ENCODE data around the gene MVB12B.

Gene MVB12B

DNA sequence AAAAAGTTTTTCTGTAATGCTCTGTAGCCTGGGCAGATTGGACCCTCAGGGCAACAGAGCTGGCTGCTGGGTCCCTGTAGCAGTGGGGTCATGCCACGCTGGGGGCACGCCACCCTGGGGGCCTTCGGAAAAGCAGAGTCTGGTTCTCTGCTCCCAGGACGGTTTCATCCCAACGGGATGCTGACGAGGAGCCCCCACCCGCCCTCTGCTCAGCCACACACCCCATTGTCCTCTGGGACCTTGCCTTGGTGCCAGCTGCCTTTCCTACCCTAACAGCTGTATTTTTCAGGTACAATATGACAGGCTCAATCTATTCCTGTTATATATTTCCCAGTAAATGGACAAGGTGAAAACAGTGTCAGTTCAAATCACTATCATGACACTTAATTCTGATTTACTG, 29.0 kb upstream of the MVB12B start:
- H3K9me3 Mint-ChIP-seq (ENCODE audit: low read depth) = no peaks in the 10 kb centered on the region
- H3K4me1 Mint-ChIP-seq (ENCODE audit: low read depth) = peaks cover 2% of the 10 kb centered on the region
- H3K4me3 Mint-ChIP-seq = no peak overlapping the region
- H3K27me3 Mint-ChIP-seq = no peaks in the 10 kb centered on the region
- no peak overlapping the region for H3K27ac Mint-ChIP-seq
- no peaks in the 10 kb centered on the region for H3K36me3 Mint-ChIP-seq

GRCh38 chr9:126298063-126298801, 28.4 kb upstream of the MVB12B start:
- peaks cover 2% of the 10 kb centered on the region for H3K4me1 Mint-ChIP-seq (ENCODE audit: low read depth)
- no peaks in the 10 kb centered on the region for H3K36me3 Mint-ChIP-seq
- H3K4me3 Mint-ChIP-seq = no peak overlapping the region
- no peak overlapping the region for H3K27ac Mint-ChIP-seq
- H3K9me3 Mint-ChIP-seq (ENCODE audit: low read depth) = no peaks in the 10 kb centered on the region
- H3K27me3 Mint-ChIP-seq = no peaks in the 10 kb centered on the region

DNA sequence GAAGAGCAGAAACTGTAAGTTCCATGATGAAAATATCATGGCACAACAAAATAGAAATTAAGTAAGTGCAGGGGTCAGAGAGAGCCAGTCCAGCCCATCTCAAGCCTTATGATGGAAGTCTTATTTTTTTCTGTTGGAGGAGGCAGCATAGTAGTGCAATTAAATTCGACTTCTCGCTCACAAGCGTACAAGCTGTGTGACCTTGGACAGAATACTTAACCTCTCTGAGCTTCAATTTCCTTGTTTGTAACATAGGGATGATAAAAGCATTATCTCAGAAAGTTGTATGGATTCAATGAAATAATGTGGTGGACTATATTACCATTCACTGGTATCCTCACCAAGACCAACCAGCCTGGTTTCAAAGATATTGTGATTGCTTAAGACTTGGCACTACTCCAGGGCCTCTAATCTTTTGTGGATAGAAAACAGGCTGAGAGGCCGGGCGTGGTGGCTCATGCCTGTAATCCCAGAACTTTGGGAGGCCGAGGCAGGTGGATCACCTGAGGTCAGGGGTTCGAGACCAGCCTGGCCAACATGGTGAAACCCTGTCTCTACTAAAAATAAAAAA, 26.8 kb upstream of the MVB12B start:
- Mint-ChIP-seq H3K36me3 (no peaks in the 10 kb centered on the region), H3K4me1 (ENCODE audit: low read depth) (peaks cover 2% of the 10 kb centered on the region), H3K4me3 (no peak overlapping the region), H3K27me3 (no peaks in the 10 kb centered on the region), H3K27ac (no peak overlapping the region), H3K9me3 (ENCODE audit: low read depth) (no peaks in the 10 kb centered on the region)

DNA sequence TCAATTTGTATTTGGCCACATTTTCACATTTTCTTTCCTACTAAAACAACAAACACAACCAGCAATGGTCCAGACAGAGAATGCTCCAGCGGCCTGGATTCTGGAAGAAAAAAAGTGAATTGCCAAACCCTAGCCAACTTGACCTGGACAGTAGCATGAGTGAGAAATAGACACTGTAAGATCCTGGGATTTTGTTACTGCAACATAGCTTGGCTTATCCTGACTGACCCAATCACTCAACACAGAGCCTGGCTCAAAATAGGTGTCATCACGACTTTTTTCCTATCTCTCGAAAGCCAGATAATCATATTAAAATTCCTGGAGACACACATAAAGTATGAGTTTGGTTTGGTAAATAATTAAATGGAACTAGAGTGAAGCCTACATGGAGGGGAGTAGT, 25.4 kb upstream of the MVB12B start:
- no peaks in the 10 kb centered on the region for H3K9me3 Mint-ChIP-seq (ENCODE audit: low read depth)
- H3K4me3 Mint-ChIP-seq = no peak overlapping the region
- no peaks in the 10 kb centered on the region for H3K27me3 Mint-ChIP-seq
- peaks cover 2% of the 10 kb centered on the region for H3K4me1 Mint-ChIP-seq (ENCODE audit: low read depth)
- no peak overlapping the region for H3K27ac Mint-ChIP-seq
- H3K36me3 Mint-ChIP-seq = no peaks in the 10 kb centered on the region

DNA sequence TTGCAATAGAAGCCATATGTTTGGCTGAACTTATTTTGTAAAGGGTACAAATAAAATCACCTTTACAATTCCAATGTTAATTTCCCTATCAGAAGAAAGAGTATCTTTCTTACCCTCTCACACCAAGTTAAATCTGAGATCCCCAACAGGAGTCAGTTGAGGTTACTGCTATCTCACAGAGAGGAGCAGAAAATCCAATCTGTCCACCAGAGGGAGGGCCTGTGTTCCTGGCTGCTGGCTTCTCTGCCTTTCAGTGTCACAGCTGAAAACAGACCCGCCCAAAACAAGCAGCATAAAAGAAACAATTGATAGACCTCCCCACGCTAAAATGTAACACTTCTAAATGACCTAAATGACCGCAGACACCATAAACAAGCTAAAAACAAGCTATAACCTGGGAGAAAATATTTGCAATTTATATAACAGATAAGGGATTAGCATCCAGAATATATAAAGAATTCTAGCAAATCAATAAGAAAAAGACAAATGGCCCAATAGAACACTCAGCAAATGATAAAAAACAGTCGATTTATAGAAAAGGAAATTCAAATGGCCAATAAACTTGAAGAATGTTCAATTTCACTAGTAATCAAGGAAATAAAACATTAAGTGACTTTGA, 24.5 kb upstream of the MVB12B start:
- H3K9me3 Mint-ChIP-seq (ENCODE audit: low read depth) = no peaks in the 10 kb centered on the region
- no peaks in the 10 kb centered on the region for H3K27me3 Mint-ChIP-seq
- H3K36me3 Mint-ChIP-seq = no peaks in the 10 kb centered on the region
- H3K27ac Mint-ChIP-seq = no peak overlapping the region
- H3K4me3 Mint-ChIP-seq = no peak overlapping the region
- peaks cover 2% of the 10 kb centered on the region for H3K4me1 Mint-ChIP-seq (ENCODE audit: low read depth)

GRCh38 chr9:126302730-126303129, 23.9 kb upstream of the MVB12B start:
- H3K9me3 Mint-ChIP-seq (ENCODE audit: low read depth) = no peaks in the 10 kb centered on the region
- H3K36me3 Mint-ChIP-seq = no peaks in the 10 kb centered on the region
- no peak overlapping the region for H3K27ac Mint-ChIP-seq
- H3K4me1 Mint-ChIP-seq (ENCODE audit: low read depth) = peaks cover 2% of the 10 kb centered on the region
- H3K27me3 Mint-ChIP-seq = no peaks in the 10 kb centered on the region
- H3K4me3 Mint-ChIP-seq = no peak overlapping the region

GRCh38 chr9:126303488-126303887, 23.1 kb upstream of the MVB12B start:
- H3K27me3 Mint-ChIP-seq = no peaks in the 10 kb centered on the region
- no peaks in the 10 kb centered on the region for H3K9me3 Mint-ChIP-seq (ENCODE audit: low read depth)
- no peak overlapping the region for H3K27ac Mint-ChIP-seq
- H3K36me3 Mint-ChIP-seq = no peaks in the 10 kb centered on the region
- peaks cover 2% of the 10 kb centered on the region for H3K4me1 Mint-ChIP-seq (ENCODE audit: low read depth)
- H3K4me3 Mint-ChIP-seq = no peak overlapping the region

DNA sequence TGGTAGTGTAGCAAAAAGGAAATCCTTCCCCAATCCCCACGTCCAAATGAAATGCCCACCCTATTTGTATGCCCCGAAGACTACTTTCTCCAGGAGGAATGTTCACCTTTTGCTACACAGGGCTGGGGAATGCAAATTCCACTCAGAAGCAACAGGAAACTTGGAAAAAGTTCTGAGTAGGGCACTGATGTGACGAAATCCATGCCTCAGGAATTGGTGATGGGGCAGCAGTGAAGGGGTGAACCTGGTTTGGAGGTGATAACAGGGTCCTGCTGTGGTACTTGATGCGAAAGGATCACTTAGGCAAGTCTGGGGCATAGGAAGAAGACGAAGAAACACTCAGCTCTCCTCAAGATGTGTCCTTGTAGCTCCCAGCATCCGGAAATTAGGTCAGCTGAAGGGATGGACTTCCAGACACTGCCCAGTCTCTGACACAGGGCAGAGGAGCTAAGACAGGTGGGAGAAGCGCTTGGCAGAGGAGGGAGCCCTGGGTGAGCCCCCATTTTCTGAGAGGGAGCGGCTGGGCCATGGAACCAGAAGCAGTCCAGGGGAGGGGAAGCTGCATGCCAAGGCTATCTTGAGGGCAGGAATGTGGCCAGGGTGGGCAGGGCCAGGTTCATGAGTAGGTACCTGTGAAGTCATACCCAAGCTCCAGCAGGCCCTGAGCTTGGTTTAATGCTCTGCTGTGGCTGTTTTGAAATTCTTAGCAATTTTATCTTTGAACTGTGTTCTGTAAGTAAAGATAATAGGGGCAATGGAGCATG, 22.2 kb upstream of the MVB12B start:
- Mint-ChIP-seq H3K27me3 (no peaks in the 10 kb centered on the region), H3K36me3 (no peaks in the 10 kb centered on the region), H3K4me3 (no peak overlapping the region), H3K4me1 (ENCODE audit: low read depth) (peaks cover 2% of the 10 kb centered on the region), H3K27ac (no peak overlapping the region), H3K9me3 (ENCODE audit: low read depth) (no peaks in the 10 kb centered on the region)

- Mint-ChIP-seq H3K27ac (no peak overlapping the region), H3K27me3 (no peaks in the 10 kb centered on the region), H3K4me3 (no peak overlapping the region), H3K4me1 (ENCODE audit: low read depth) (peaks cover 2% of the 10 kb centered on the region), H3K9me3 (ENCODE audit: low read depth) (no peaks in the 10 kb centered on the region), H3K36me3 (no peaks in the 10 kb centered on the region)
Observed at GRCh38 chr9:126304971-126305320, 21.7 kb upstream of the MVB12B start.

DNA sequence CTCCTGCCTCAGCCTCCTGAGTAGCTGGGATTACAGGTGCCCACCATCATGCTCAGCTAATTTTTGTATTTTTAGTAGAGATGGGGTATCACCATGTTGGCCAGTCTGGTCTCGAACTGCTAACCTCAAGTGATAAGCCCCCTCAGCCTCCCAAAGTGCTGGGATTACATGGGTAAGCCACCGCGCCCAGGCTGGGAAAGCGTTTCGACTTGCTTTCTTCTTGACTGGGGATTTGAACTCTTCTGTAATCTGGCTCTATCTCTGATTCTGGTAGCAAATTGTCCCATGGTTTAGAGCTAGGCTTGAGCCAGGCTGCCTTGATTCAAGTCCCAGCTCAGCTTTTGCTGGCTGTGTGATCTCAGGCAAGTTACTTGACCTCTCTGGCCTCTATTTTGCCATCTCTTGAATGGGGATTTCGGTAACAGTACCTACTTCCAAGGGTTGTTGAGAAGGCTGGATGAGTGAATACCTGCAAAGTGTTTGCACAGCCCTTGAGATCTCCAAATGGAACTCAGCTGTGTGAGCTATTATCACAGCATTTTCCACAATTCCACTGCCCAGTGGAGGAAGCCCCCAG, 20.5 kb upstream of the MVB12B start:
- Mint-ChIP-seq H3K4me3 (no peak overlapping the region), H3K36me3 (no peaks in the 10 kb centered on the region), H3K27me3 (no peaks in the 10 kb centered on the region), H3K9me3 (ENCODE audit: low read depth) (no peaks in the 10 kb centered on the region), H3K27ac (no peak overlapping the region), H3K4me1 (ENCODE audit: low read depth) (peaks cover 2% of the 10 kb centered on the region)

DNA sequence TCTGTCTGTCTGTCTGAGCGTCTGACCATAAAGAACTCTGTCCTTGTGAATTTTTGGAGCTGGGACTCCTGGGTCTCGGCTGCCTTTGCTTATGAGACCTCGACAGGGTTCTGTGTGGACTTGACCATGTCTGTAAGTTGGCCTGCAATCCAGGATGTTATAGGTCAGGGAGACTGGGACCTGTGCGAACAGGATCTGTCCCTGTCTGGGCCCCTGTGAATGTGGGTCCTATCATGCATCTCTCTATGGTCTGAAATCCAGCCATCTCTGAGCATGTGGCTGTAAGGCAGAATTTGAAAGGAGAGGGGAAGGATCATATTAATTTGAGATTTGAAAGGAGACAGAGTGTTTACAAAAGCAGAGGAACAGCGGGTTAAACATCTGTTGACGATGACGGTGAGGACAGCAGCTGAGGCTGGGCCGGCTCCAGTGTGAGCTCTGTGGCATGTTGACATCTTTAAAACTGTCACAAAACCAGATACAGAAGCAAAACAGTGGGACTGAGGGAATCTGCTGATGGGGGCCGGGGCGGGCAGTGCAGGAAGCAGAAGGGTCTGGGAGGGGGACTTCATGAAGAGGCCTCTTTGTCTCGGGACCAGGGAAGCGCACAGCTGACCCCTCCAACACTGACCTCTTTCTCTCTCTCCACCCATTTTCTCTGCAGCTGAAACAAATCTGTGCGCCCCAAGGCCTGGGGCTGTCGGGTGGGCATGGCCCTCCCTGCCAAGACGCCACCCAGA, 19.1 kb upstream of the MVB12B start:
- no peaks in the 10 kb centered on the region for H3K27me3 Mint-ChIP-seq
- H3K27ac Mint-ChIP-seq = no peak overlapping the region
- H3K4me1 Mint-ChIP-seq (ENCODE audit: low read depth) = no peaks in the 10 kb centered on the region
- H3K36me3 Mint-ChIP-seq = no peaks in the 10 kb centered on the region
- H3K9me3 Mint-ChIP-seq (ENCODE audit: low read depth) = no peaks in the 10 kb centered on the region
- no peak overlapping the region for H3K4me3 Mint-ChIP-seq

- H3K27ac Mint-ChIP-seq = no peak overlapping the region
- H3K36me3 Mint-ChIP-seq = no peaks in the 10 kb centered on the region
- no peak overlapping the region for H3K4me3 Mint-ChIP-seq
- no peaks in the 10 kb centered on the region for H3K9me3 Mint-ChIP-seq (ENCODE audit: low read depth)
- no peaks in the 10 kb centered on the region for H3K27me3 Mint-ChIP-seq
- no peaks in the 10 kb centered on the region for H3K4me1 Mint-ChIP-seq (ENCODE audit: low read depth)
Observed at GRCh38 chr9:126309427-126310189, 17.0 kb upstream of the MVB12B start.

DNA sequence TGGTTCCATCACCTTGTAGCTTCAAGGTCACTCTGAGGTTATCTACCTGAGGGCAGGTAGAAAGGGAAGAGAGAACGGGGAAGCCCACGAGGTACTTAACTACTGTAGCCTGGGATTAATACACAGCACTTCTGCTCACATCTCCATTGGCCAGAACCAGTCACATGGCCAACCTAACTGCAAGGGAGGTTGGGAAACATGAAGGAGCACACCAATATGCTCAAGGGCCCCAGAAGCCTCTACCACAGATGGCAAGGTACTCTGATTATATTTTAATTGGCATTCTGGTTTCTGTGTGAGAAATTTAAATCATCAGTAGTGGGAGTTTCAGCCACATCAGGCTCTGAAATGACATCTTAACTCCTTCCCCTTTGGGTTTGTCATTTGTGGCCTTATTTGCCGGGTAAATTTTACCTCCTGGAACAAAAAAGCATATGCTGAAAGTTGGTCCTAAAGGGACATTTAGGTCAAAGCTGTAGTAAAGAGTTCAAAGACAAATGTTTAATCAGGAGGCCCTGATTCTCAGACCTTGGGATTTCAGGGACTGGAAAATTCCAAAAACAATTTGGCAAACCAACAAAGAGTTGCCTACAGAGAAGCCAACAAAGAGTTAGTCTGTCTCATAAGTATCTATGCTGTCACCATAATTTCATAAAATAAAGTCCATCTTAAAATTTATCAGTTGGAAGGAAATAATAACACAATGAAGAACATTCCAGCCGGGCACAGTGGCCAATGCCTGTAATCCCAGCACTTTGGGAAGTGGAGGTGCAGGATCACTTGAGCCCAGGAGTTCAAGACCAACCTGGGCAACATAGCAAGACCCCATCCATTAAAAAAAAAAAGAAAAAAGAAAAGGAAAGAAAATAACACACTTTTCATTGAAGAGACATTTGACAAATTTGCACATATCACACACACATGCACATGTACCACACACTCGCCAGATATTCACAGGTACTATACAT, 13.8 kb upstream of the MVB12B start:
- peaks cover 3% of the 10 kb centered on the region for H3K4me1 Mint-ChIP-seq (ENCODE audit: low read depth)
- H3K27me3 Mint-ChIP-seq = no peaks in the 10 kb centered on the region
- no peak overlapping the region for H3K27ac Mint-ChIP-seq
- H3K36me3 Mint-ChIP-seq = no peaks in the 10 kb centered on the region
- no peak overlapping the region for H3K4me3 Mint-ChIP-seq
- no peaks in the 10 kb centered on the region for H3K9me3 Mint-ChIP-seq (ENCODE audit: low read depth)

Measured in activated naive CD8-positive, alpha-beta T cell (primary cell).